Measurements from ENCODE around the gene MAP3K9. TPM values are rescaled to one million over a fixed set of nuclear protein-coding genes. Genes with fewer than 3 reads are reported as not detected.

MAP3K9 gene
- total and polyA plus RNA-seq, 10 of the 15 experiments (the other 5 are each of a cell fraction or from before 2014, with no cell fraction given), result 0.48 to 7.9 (median 2.9) TPM

DNA sequence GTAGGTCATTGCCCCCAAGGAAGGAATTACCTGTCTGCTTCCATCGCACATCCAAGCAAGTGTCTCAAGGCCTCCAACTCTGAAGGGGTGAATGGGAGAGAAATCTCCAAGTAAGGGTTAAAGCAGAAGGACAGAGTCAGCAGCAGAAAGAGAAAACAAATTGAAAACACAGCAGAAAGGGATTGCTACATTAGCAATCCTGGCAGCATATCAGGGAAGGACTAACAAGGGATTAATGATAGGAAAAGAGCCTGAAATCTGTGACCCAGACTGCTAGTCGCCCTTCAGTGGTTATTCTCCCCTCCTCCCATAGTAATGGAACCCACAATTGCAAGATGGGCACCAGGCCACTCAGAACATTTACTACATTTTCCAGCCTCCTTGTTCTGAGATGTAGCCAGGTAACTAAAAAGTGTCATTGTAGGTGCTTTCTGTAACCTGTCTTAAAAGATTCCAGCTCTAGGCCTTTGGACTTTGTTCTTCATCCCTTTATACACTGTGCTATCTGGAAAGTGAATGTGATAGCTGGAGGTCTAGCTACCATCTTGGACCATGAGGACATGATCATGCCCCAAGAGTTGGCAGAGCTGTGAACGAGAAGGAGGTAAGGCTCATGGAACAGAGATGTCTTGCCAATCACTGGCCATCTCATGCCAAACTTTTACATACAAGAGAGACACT lies 36.0 kb downstream of the MAP3K9 start:
- RAD21 ChIA-PET (ENCODE audit: unreplicated experiment), result no interaction called here
- no peak overlapping the region for H3K4me3 ChIP-seq
- intact Hi-C loops (cut with micrococcal nuclease; ENCODE audit: unreplicated experiment), result no loop called here
- WGBS (ENCODE audit: insufficient coverage, insufficient replicate concordance, low lambda C conversion rate, missing lambda C conversion rate), result 90% methylated on average over 3 of the region's 3 CpGs
- H3K27ac ChIP-seq (ENCODE audit: control insufficient read depth, insufficient read depth), result no peak overlapping the region
- FAIRE-seq, result no peak
- H4K20me1 ChIP-seq (ENCODE audit: control insufficient read depth, insufficient read depth), result no peaks in the 10 kb centered on the region
- no peak overlapping the region for H3K4me2 ChIP-seq (ENCODE audit: control insufficient read depth, insufficient read depth)
- H3K9me3 ChIP-seq (replicated peaks; ENCODE audit: control insufficient read depth, insufficient read depth, low read length), result no peaks in the 10 kb centered on the region
- no peak for TF ChIP-seq SIN3A (IDR thresholded peaks at IDR 0.05; ENCODE audit: low read depth, low read length)
- TF ChIP-seq, protein P1, sequence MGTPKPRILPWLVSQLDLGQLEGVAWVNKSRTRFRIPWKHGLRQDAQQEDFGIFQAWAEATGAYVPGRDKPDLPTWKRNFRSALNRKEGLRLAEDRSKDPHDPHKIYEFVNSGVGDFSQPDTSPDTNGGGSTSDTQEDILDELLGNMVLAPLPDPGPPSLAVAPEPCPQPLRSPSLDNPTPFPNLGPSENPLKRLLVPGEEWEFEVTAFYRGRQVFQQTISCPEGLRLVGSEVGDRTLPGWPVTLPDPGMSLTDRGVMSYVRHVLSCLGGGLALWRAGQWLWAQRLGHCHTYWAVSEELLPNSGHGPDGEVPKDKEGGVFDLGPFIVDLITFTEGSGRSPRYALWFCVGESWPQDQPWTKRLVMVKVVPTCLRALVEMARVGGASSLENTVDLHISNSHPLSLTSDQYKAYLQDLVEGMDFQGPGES (IDR thresholded peaks at IDR 0.05), result no peak
- no peak for TF ChIP-seq MTA3 (IDR thresholded peaks at IDR 0.05; ENCODE audit: borderline replicate concordance, low read length)
- no peak for DNase-seq (ENCODE audit: low read depth, low spot score)
- H3K36me3 ChIP-seq (ENCODE audit: control insufficient read depth in 2 of 2, insufficient read depth in 2 of 2, low read length in 1 of 2), result no peaks in the 10 kb centered on the region
- no TSS peak for BruUV-seq (replicated peaks)
- H3K79me2 ChIP-seq (ENCODE audit: control insufficient read depth, insufficient read depth, low read length), result peaks cover 2% of the 10 kb centered on the region; the same call in 1 of the 2 replicates
- in situ Hi-C loops (cut with MboI), result no loop called here
- ATAC-seq, result no peak
- CTCF ChIA-PET, result interaction anchor here (0.7 kb wide), 1 partner anchor 506 kb away, joined by 3 read pairs; no protein-coding TSS in a partner anchor
- H3K9ac ChIP-seq (ENCODE audit: control insufficient read depth, insufficient read depth, low read length), result no peak overlapping the region
- H3K4me1 ChIP-seq (ENCODE audit: control insufficient read depth, insufficient read depth, low read length), result peaks cover 16% of the 10 kb centered on the region
- no peak overlapping the region for H2AFZ ChIP-seq (ENCODE audit: control insufficient read depth, low read depth, low read length)
- POLR2A ChIA-PET, result no interaction called here
- H3K27me3 ChIP-seq (replicated peaks in 1 of 2; ENCODE audit: control insufficient read depth in 2 of 2, insufficient read depth in 2 of 2, low read length in 1 of 2), result no peaks in the 10 kb centered on the region
- SMC1A ChIA-PET (ENCODE audit: uncharacterized antibody, unreplicated experiment), result interaction anchor here (0.6 kb wide), 1 partner anchor 259 kb away, joined by 3 read pairs; no protein-coding TSS in a partner anchor

DNA sequence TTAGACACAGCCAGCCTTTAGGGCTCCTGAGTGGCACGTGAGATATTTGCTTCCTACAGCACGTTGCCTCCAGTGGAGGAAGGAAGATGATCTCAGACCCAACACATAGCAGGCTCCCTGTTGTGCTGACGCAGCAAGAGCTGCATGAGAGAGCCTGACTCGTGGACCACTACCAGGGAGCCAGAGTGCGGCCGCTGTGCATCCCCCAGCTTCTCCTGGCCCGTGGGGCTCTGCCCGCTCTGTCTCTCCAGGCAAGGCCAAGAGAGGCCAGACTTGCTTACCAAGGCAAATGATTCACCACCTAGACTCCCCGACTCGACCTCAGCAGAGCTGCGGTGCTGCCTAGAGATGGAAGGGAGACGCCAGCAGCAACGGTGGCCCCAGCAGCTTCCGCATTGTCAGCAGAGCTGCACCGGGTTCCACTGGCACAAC lies 37.5 kb downstream of the MAP3K9 start:
- ChIA-PET SMC1A (ENCODE audit: uncharacterized antibody, unreplicated experiment) (no interaction called here), CTCF (interaction anchor here (1.2 kb wide), 1 partner anchor 8 kb away, joined by 4 read pairs; no protein-coding TSS in a partner anchor), POLR2A (interaction anchor here (0.6 kb wide), 1 partner anchor 1170 kb away, joined by 3 read pairs; no protein-coding TSS in a partner anchor), RAD21 (ENCODE audit: unreplicated experiment) (no interaction called here)
- H3K27ac ChIP-seq (ENCODE audit: control insufficient read depth, insufficient read depth), result no peak overlapping the region
- FAIRE-seq (no peak), ATAC-seq (no peak), DNase-seq (ENCODE audit: low read depth, low spot score) (no peak)
- no peaks in the 10 kb centered on the region for H3K9me3 ChIP-seq (replicated peaks; ENCODE audit: control insufficient read depth, insufficient read depth, low read length)
- no peak overlapping the region for H3K9ac ChIP-seq (ENCODE audit: control insufficient read depth, insufficient read depth, low read length)
- in situ Hi-C loops (cut with MboI) (no loop called here), intact Hi-C loops (cut with micrococcal nuclease; ENCODE audit: unreplicated experiment) (no loop called here)
- no peaks in the 10 kb centered on the region; the same call in 1 of the 2 replicates for H3K79me2 ChIP-seq (ENCODE audit: control insufficient read depth, insufficient read depth, low read length)
- no TSS peak for BruUV-seq (replicated peaks)
- H3K4me1 ChIP-seq (ENCODE audit: control insufficient read depth, insufficient read depth, low read length), result peaks cover 10% of the 10 kb centered on the region
- TF ChIP-seq TARDBP (IDR thresholded peaks at IDR 0.05; ENCODE audit: borderline replicate concordance) (no peak), NFXL1 (IDR thresholded peaks at IDR 0.05; ENCODE audit: borderline replicate concordance) (no peak)
- TF ChIP-seq, protein P2, sequence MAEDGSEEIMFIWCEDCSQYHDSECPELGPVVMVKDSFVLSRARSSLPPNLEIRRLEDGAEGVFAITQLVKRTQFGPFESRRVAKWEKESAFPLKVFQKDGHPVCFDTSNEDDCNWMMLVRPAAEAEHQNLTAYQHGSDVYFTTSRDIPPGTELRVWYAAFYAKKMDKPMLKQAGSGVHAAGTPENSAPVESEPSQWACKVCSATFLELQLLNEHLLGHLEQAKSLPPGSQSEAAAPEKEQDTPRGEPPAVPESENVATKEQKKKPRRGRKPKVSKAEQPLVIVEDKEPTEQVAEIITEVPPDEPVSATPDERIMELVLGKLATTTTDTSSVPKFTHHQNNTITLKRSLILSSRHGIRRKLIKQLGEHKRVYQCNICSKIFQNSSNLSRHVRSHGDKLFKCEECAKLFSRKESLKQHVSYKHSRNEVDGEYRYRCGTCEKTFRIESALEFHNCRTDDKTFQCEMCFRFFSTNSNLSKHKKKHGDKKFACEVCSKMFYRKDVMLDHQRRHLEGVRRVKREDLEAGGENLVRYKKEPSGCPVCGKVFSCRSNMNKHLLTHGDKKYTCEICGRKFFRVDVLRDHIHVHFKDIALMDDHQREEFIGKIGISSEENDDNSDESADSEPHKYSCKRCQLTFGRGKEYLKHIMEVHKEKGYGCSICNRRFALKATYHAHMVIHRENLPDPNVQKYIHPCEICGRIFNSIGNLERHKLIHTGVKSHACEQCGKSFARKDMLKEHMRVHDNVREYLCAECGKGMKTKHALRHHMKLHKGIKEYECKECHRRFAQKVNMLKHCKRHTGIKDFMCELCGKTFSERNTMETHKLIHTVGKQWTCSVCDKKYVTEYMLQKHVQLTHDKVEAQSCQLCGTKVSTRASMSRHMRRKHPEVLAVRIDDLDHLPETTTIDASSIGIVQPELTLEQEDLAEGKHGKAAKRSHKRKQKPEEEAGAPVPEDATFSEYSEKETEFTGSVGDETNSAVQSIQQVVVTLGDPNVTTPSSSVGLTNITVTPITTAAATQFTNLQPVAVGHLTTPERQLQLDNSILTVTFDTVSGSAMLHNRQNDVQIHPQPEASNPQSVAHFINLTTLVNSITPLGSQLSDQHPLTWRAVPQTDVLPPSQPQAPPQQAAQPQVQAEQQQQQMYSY (CRISPR knock-in tag; IDR thresholded peaks at IDR 0.05), result no peak
- H3K27me3 ChIP-seq (replicated peaks in 1 of 2; ENCODE audit: control insufficient read depth in 2 of 2, insufficient read depth in 2 of 2, low read length in 1 of 2), result no peaks in the 10 kb centered on the region
- no peak overlapping the region for H2AFZ ChIP-seq (ENCODE audit: control insufficient read depth, low read depth, low read length)
- no peak overlapping the region for H3K4me2 ChIP-seq (ENCODE audit: control insufficient read depth, insufficient read depth)
- H3K4me3 ChIP-seq, result no peak overlapping the region
- WGBS (ENCODE audit: insufficient coverage, insufficient replicate concordance, low lambda C conversion rate, missing lambda C conversion rate), result 80% methylated on average over 14 of the region's 15 CpGs
- H4K20me1 ChIP-seq (ENCODE audit: control insufficient read depth, insufficient read depth), result no peaks in the 10 kb centered on the region
- H3K36me3 ChIP-seq (ENCODE audit: control insufficient read depth in 2 of 2, insufficient read depth in 2 of 2, low read length in 1 of 2), result no peaks in the 10 kb centered on the region
